BJ (cell line): ENCODE data around the gene LDLRAD3. TPM values are rescaled to one million over a fixed set of nuclear protein-coding genes. Genes with fewer than 3 reads are reported as not detected.

Experiments
- CTCF ChIA-PET: fragments of 350-600 bp; formaldehyde crosslinking; extraction: SDS; loops from one replicate; lab custom pipeline; 2021; ENCODE audit warnings: antibody characterized with exemption, inconsistent platforms; lab: Yijun Ruan, JAX
- POLR2A ChIA-PET: fragments of 300-600 bp; sonication (Branson Sonifier 250); formaldehyde crosslinking; extraction: SDS; loops from one replicate; lab custom pipeline; 2021; ENCODE audit warnings: antibody characterized with exemption; lab: Charles Lee
- DNase-seq: peaks from one replicate; pipeline ENCODE4 v3.0.0-alpha.2; 2011; ENCODE audit warnings: low read depth
- H3K27me3 ChIP-seq: 2 replicates; pipeline ENCODE4 v1.6.0; 2011; ENCODE audit warnings: low read length; ENCODE audit not compliant: control insufficient read depth, insufficient read depth
- H3K36me3 ChIP-seq: 2 replicates; pipeline ENCODE4 v1.5.1; 2011; ENCODE audit warnings: low read length; ENCODE audit not compliant: control insufficient read depth, insufficient read depth
- H3K4me3 ChIP-seq: 2 replicates; pipeline ENCODE4 v1.5.1; 2011; ENCODE audit warnings: low read depth, mild to moderate bottlenecking, control low read depth, low read length
- polyA plus RNA-seq: library from polyadenylated mRNA; depleted of rRNA; stranded (reverse); fragments of >200 nt; gene quantifications from 2 replicates; pipeline ENCODE4 v1.2.3, GENCODE V29; 2011
- TF ChIP-seq, protein P1 (sequence below): IDR thresholded peaks from 2 replicates; pipeline ENCODE4 v1.5.1; 2011; ENCODE audit warnings: low read depth, mild to moderate bottlenecking, control low read depth, inconsistent platforms, low read length, moderate library complexity; ENCODE audit not compliant: insufficient read depth

Gene LDLRAD3
- polyA plus RNA-seq, 1 experiment = 3.5 TPM

DNA sequence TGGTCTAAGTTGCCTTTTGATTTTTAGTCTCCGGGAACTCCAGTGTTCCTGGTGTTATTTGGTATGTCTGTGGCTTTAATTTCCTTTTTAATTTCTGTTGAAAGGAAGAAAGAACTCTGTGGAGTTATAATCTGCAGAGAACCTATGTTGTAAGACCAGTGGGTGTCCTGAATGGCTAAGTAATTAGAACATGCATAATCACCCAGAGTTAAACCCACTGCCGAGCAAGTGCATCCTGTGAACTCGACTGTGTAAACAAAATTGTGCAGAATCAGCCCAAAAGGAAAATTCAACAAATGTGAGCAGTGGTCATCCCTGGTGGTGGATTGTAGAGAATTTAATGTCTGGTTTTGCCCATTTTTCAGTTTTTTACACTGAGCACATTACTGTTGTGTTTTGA, 182.8 kb downstream of the LDLRAD3 start:
- no peak for DNase-seq
- H3K27me3 ChIP-seq = no peaks in the 10 kb centered on the region
- ChIA-PET POLR2A (no interaction called here), CTCF (no interaction called here)
- no peaks in the 10 kb centered on the region for H3K36me3 ChIP-seq
- no peak overlapping the region for H3K4me3 ChIP-seq
- TF ChIP-seq, protein P1, sequence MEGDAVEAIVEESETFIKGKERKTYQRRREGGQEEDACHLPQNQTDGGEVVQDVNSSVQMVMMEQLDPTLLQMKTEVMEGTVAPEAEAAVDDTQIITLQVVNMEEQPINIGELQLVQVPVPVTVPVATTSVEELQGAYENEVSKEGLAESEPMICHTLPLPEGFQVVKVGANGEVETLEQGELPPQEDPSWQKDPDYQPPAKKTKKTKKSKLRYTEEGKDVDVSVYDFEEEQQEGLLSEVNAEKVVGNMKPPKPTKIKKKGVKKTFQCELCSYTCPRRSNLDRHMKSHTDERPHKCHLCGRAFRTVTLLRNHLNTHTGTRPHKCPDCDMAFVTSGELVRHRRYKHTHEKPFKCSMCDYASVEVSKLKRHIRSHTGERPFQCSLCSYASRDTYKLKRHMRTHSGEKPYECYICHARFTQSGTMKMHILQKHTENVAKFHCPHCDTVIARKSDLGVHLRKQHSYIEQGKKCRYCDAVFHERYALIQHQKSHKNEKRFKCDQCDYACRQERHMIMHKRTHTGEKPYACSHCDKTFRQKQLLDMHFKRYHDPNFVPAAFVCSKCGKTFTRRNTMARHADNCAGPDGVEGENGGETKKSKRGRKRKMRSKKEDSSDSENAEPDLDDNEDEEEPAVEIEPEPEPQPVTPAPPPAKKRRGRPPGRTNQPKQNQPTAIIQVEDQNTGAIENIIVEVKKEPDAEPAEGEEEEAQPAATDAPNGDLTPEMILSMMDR = no peak

DNA sequence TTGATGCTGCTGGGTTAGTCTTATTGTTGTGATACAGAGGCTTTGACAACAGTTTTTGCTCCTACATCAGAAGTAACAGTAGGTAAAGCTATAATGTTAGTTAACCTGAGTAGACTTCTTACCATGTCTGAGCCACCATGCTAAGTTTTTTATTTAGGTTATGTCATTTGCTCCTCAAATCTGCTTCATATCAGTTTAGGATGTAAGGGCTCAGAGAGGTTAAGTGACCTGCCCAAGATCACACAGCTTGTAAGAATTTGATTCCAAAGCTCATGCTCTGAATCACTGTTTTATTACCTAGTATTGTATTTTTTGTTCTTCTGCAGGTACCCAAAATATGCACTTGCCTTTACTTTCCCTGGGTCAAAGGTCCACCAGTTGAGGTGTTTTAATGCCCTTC, 183.7 kb downstream of the LDLRAD3 start:
- DNase-seq = no peak
- Histone ChIP-seq H3K27me3 (no peaks in the 10 kb centered on the region), H3K4me3 (no peak overlapping the region), H3K36me3 (no peaks in the 10 kb centered on the region)
- ChIA-PET POLR2A (no interaction called here), CTCF (interaction anchor here (5.8 kb wide), 1 partner anchor 86 kb away, joined by 32 read pairs; no protein-coding TSS in a partner anchor)
- TF ChIP-seq, protein P1 = no peak

DNA sequence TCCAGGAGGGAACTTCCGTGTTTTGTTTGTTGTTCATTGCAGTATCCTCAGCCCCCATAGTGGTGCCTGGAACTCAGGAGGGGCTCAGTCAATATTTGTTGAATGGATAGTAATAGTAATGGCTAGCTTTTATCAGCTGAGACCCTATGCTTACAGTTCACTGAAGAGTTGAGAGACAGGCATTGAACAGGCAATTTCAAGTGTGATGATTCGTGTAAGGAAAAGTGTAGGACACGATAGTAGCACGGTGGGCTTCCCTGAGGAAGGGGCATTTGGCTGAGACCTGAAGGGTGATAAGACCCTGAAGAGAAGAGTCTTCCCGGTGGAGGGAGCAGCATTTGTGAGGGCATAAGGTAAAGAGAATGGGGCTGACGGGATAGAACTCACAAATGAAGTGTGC, 186.1 kb downstream of the LDLRAD3 start:
- DNase-seq = no peak
- no peak overlapping the region for H3K4me3 ChIP-seq
- H3K36me3 ChIP-seq = no peaks in the 10 kb centered on the region
- TF ChIP-seq, protein P1 = no peak
- ChIA-PET POLR2A (no interaction called here), CTCF (interaction anchor here (0.9 to 5.8 kb wide), 6 partner anchors 13 to 308 kb away, joined by 3 to 32 read pairs (median 8); no protein-coding TSS in a partner anchor)
- H3K27me3 ChIP-seq = no peaks in the 10 kb centered on the region

DNA sequence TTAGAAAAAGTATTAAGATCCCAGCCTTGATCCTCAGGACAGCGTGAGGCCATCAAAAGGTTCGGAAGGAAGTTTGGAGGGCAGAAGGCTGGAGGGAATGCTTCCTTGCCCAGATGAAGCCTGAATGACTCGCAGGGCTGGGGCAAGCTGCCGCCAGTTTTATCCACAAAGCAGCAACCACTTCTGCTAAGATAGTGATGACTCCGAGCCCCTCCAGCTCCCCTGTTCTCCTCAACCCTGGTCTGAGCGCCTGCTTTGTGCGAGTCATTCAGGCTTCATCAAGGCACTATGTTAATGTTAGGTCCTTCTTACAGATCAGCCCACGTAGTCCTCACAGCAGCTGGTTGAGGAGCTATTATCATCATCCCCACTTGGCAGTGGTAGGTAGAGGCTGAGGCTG, 186.5 kb downstream of the LDLRAD3 start:
- TF ChIP-seq, protein P1 = no peak
- H3K36me3 ChIP-seq = no peaks in the 10 kb centered on the region
- H3K27me3 ChIP-seq = no peaks in the 10 kb centered on the region
- ChIA-PET POLR2A (no interaction called here), CTCF (interaction anchor here (0.9 to 5.8 kb wide), 8 partner anchors 12 to 513 kb away, joined by 3 to 32 read pairs (median 8); no protein-coding TSS in a partner anchor)
- no peak overlapping the region for H3K4me3 ChIP-seq
- no peak for DNase-seq

DNA sequence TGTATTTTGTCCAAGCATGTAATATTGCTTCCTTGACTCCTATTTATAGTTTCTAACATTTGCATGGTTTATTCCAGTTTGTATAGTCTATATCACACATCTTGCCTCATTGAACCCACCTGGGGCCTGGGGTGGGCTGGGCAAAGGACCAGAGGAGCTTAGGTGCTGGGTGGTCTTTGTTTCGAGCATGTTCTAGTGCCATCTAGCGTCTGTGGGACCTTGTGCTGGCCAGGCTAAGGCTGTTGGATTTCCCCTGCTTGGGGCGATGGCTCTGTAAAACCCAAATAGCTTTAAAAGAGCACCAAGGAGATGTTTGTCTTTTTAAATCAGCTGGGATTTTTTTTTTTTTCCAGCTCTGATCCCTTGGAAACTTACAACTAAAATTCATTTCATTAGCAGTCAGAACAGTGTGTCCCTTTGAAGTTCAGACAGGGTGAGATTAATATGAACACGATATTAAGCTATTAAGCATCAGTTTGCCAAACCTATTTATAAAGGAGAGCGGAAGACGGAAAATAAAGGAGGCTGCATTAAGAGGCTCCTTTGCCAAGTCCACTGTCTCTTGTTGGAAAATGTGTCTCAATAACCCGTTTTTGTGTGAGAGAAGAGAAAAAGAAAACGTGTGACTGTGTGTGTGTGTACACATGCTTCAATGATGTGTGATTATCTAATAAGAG, 188.0 kb downstream of the LDLRAD3 start:
- Histone ChIP-seq H3K36me3 (no peaks in the 10 kb centered on the region), H3K4me3 (no peak overlapping the region), H3K27me3 (no peaks in the 10 kb centered on the region)
- TF ChIP-seq, protein P1 = peak; percentile 88
- ChIA-PET POLR2A (no interaction called here), CTCF (interaction anchor here (0.5 to 5.8 kb wide), 39 partner anchors 9 to 1205 kb away, joined by 3 to 32 read pairs (median 4); no protein-coding TSS in a partner anchor)
- no peak for DNase-seq
